GM21825 (cell line): ENCODE data around the gene FOXS1.
"Not testable (repeated sequence)": the region's sequence is repeated elsewhere in the genome, so short reads cannot be mapped to it uniquely, and the experiment has no call there.

Source experiments
- ATAC-seq: cut with Tn5 transposase; IDR thresholded peaks from one replicate; pipeline ENCODE4 v1.9.1; 2021; ENCODE audit warnings: mild to moderate bottlenecking, moderate library complexity; ENCODE audit not compliant: unreplicated experiment

Gene FOXS1

GRCh38 chr20:31824125-31824485 is 21.3 kb downstream of the FOXS1 start:
- no peak for ATAC-seq

GRCh38 chr20:31823360-31824124 is 21.9 kb downstream of the FOXS1 start:
- no peak for ATAC-seq

GRCh38 chr20:31822421-31823330 is 22.7 kb downstream of the FOXS1 start:
- ATAC-seq = peak; percentile 66

- no peak for ATAC-seq
Measured at GRCh38 chr20:31821427-31821826, 24.0 kb downstream of the FOXS1 start.

- ATAC-seq = no peak
Measured at GRCh38 chr20:31820228-31820627, 25.2 kb downstream of the FOXS1 start.

GRCh38 chr20:31819083-31819784 is 26.2 kb downstream of the FOXS1 start, which contains the start of gene MYLK2:
Gene MYLK2, plus strand, starts transcription at chr20:31819356. Its CDS starts 225 bp downstream, at chr20:31819581.
- ATAC-seq = no peak

GRCh38 chr20:31818376-31818908 is 27.0 kb downstream of the FOXS1 start:
- no peak for ATAC-seq

- no peak for ATAC-seq
Measured at GRCh38 chr20:31817461-31817860, 27.9 kb downstream of the FOXS1 start.

GRCh38 chr20:31816221-31816620 is 29.2 kb downstream of the FOXS1 start:
- ATAC-seq = no peak

- ATAC-seq = no peak
Measured at GRCh38 chr20:31815408-31816188, 29.8 kb downstream of the FOXS1 start.

GRCh38 chr20:31814142-31814541 is 31.3 kb downstream of the FOXS1 start:
- ATAC-seq = not testable (repeated sequence)

- ATAC-seq = no peak
Measured at GRCh38 chr20:31813611-31814010, 31.8 kb downstream of the FOXS1 start.

GRCh38 chr20:31811796-31812728 is 33.3 kb downstream of the FOXS1 start:
- no peak for ATAC-seq

- ATAC-seq = no peak
Measured at GRCh38 chr20:31811198-31811597, 34.2 kb downstream of the FOXS1 start.

- ATAC-seq = no peak
Measured at GRCh38 chr20:31809661-31810060, 35.7 kb downstream of the FOXS1 start.

- ATAC-seq = no peak
Measured at GRCh38 chr20:31808481-31808880, 36.9 kb downstream of the FOXS1 start.

GRCh38 chr20:31806564-31807355 is 38.6 kb downstream of the FOXS1 start:
- ATAC-seq = no peak

GRCh38 chr20:31803552-31804291 is 41.7 kb downstream of the FOXS1 start:
- no peak for ATAC-seq
